H1 (cell line): ENCODE measurements around the gene USP49. TPM values are rescaled to one million over a fixed set of nuclear protein-coding genes. Genes with fewer than 3 reads are reported as not detected.

Experiments used
- CTCF ChIA-PET: fragments of 300-600 bp; sonication (Branson Sonifier 250); formaldehyde crosslinking; loops from one replicate; lab custom pipeline; 2021; ENCODE audit not compliant: partially characterized antibody; lab: Charles Lee
- POLR2A ChIA-PET: fragments of 300-600 bp; sonication (Branson Sonifier 250); formaldehyde crosslinking; loops from one replicate; lab custom pipeline; 2021; ENCODE audit warnings: inconsistent platforms; ENCODE audit not compliant: partially characterized antibody; lab: Charles Lee
- DNase-seq, 2 experiments: peaks; one replicate each; pipeline versions ENCODE4 v3.0.0 to v3.0.0-alpha.2; 2010 to 2022; ENCODE audit warnings: low spot score in 2 of 2, low read depth in 1 of 2, mixed read lengths in 1 of 2
- FAIRE-seq: peaks from 2 replicates; lab custom pipeline; 2011; peaks lifted over from hg19 to GRCh38; lab: Jason Lieb, UNC
- H2AFZ ChIP-seq: 2 replicates; pipeline ENCODE4 v1.8.1; 2012; ENCODE audit warnings: low read length, inconsistent platforms
- H2AK5ac ChIP-seq: 2 replicates; pipeline ENCODE4 v1.6.1; 2013; ENCODE audit warnings: low read depth, low read length
- H2BK120ac ChIP-seq: replicated peaks from 2 replicates; pipeline ENCODE3; 2013; ENCODE audit warnings: low read depth, low read length, inconsistent platforms
- H2BK12ac ChIP-seq: 2 replicates; pipeline ENCODE4 v1.6.1; 2013; ENCODE audit warnings: low read depth, low read length
- H2BK15ac ChIP-seq: 2 replicates; pipeline ENCODE4 v1.6.1; 2013; ENCODE audit warnings: low read length
- H2BK20ac ChIP-seq: 2 replicates; pipeline ENCODE4 v1.6.1; 2013; ENCODE audit warnings: low read length
- H2BK5ac ChIP-seq: 2 replicates; pipeline ENCODE4 v1.6.1; 2013; ENCODE audit warnings: low read depth, low read length
- H3K14ac ChIP-seq: 2 replicates; pipeline ENCODE4 v1.6.1; 2013; ENCODE audit warnings: inconsistent platforms; ENCODE audit not compliant: insufficient read length
- H3K18ac ChIP-seq: 2 replicates; pipeline ENCODE4 v1.6.1; 2013; ENCODE audit warnings: low read length; ENCODE audit errors: extremely low read depth
- H3K23ac ChIP-seq: 2 replicates; pipeline ENCODE4 v1.6.1; 2013; ENCODE audit warnings: inconsistent platforms; ENCODE audit not compliant: insufficient read length
- H3K23me2 ChIP-seq: 2 replicates; pipeline ENCODE4 v1.6.1; 2013; ENCODE audit warnings: low read depth, low read length
- H3K27ac ChIP-seq: 2 replicates; pipeline ENCODE4 v1.6.1; 2011; ENCODE audit warnings: low read depth, low read length, inconsistent platforms
- H3K27me3 ChIP-seq, 4 experiments: replicated peaks in 1 of 4; 1 replicate in 1 of 4; 2 replicates in 3 of 4; pipeline versions ENCODE4 v1.6.1 to v1.8.1; 2011 to 2013; ENCODE audit warnings: low read length in 3 of 4, mild to moderate bottlenecking in 3 of 4, inconsistent platforms in 2 of 4, mixed read lengths in 2 of 4, moderate library complexity in 1 of 4; ENCODE audit not compliant: control insufficient read depth in 3 of 4, insufficient read depth in 3 of 4; ENCODE audit errors: extremely low read depth in 1 of 4
- H3K36me3 ChIP-seq, 4 experiments: 2 replicates each; pipeline versions ENCODE4 v1.6.1 to v1.8.1; 2011 to 2013; ENCODE audit warnings: mild to moderate bottlenecking in 4 of 4, low read length in 3 of 4, moderate library complexity in 2 of 4, control low read depth in 1 of 4, inconsistent platforms in 1 of 4; ENCODE audit not compliant: insufficient read depth in 4 of 4, control insufficient read depth in 2 of 4
- H3K4ac ChIP-seq: replicated peaks from 2 replicates; pipeline ENCODE3; 2013; ENCODE audit warnings: low read length, low read depth, mixed read lengths, inconsistent platforms; ENCODE audit not compliant: insufficient read length
- H3K4me1 ChIP-seq, 4 experiments: replicated peaks in 1 of 4; 1 replicate in 1 of 4; 2 replicates in 3 of 4; pipeline versions ENCODE4 v1.6.1 to v1.8.1; 2011 to 2013; ENCODE audit warnings: low read length in 3 of 4, inconsistent platforms in 2 of 4, mixed read lengths in 1 of 4; ENCODE audit not compliant: insufficient read depth in 4 of 4, control insufficient read depth in 3 of 4
- H3K4me2 ChIP-seq, 2 experiments: 2 replicates each; pipeline versions ENCODE4 v1.6.1 to v1.8.1; 2011 to 2013; ENCODE audit warnings: low read depth in 2 of 2, low read length in 2 of 2, control low read depth in 1 of 2, inconsistent platforms in 1 of 2, mild to moderate bottlenecking in 1 of 2; ENCODE audit not compliant: insufficient read depth in 1 of 2
- H3K4me3 ChIP-seq, 4 experiments: fragments of 200-600, 300-600 bp in 1 of 4; sonication (generic), shearing (Covaris generic), sonication (Bioruptor Twin) in 1 of 4; 2 replicates each; pipeline versions ENCODE4 v1.5.1 to v1.8.1; 2011 to 2016; ENCODE audit warnings: low read length in 4 of 4, low read depth in 3 of 4, control low read depth in 2 of 4, inconsistent platforms in 2 of 4, mild to moderate bottlenecking in 2 of 4, mixed read lengths in 1 of 4, moderate library complexity in 1 of 4; ENCODE audit not compliant: insufficient read depth in 2 of 4; ENCODE audit errors: extremely low read depth in 1 of 4
- H3K56ac ChIP-seq: replicated peaks from 2 replicates; pipeline ENCODE3; 2013; ENCODE audit warnings: low read depth, mild to moderate bottlenecking, mixed read lengths, low read length, inconsistent platforms; ENCODE audit not compliant: insufficient read length
- H3K79me1 ChIP-seq: 2 replicates; pipeline ENCODE4 v1.6.1; 2013; ENCODE audit warnings: low read depth, low read length, control low read depth
- H3K79me2 ChIP-seq, 2 experiments: 2 replicates each; pipeline versions ENCODE4 v1.6.1 to v1.8.1; 2012 to 2013; ENCODE audit warnings: low read length in 2 of 2, mild to moderate bottlenecking in 2 of 2, inconsistent platforms in 1 of 2; ENCODE audit not compliant: insufficient read depth in 2 of 2, control insufficient read depth in 1 of 2
- H3K9ac ChIP-seq, 4 experiments: replicated peaks in 1 of 4; 1 replicate in 1 of 4; 2 replicates in 3 of 4; pipeline versions ENCODE4 v1.6.1 to v1.8.1; 2011 to 2013; ENCODE audit warnings: low read depth in 3 of 4, low read length in 3 of 4, control low read depth in 2 of 4, mild to moderate bottlenecking in 2 of 4, moderate library complexity in 2 of 4, inconsistent platforms in 1 of 4; ENCODE audit errors: extremely low read depth in 1 of 4
- H3K9me3 ChIP-seq, 2 experiments: 2 replicates each; pipeline versions ENCODE4 v1.6.1 to v1.8.1; 2012 to 2013; ENCODE audit warnings: mild to moderate bottlenecking in 2 of 2, moderate library complexity in 2 of 2, control low read depth in 1 of 2, inconsistent platforms in 1 of 2, low read depth in 1 of 2, low read length in 1 of 2, mixed read lengths in 1 of 2; ENCODE audit not compliant: insufficient read depth in 2 of 2
- H4K20me1 ChIP-seq, 2 experiments: replicated peaks in 1 of 2; 2 replicates each; pipeline versions ENCODE3 to v1.8.1; 2011 to 2013; ENCODE audit warnings: inconsistent platforms in 2 of 2, low read length in 2 of 2, mild to moderate bottlenecking in 1 of 2; ENCODE audit not compliant: insufficient read depth in 2 of 2, control insufficient read depth in 1 of 2
- H4K5ac ChIP-seq: 2 replicates; pipeline ENCODE4 v1.6.1; 2013; ENCODE audit warnings: low read length, low read depth, mixed read lengths, inconsistent platforms; ENCODE audit not compliant: insufficient read length
- H4K8ac ChIP-seq: 2 replicates; pipeline ENCODE4 v1.8.0; 2013; ENCODE audit warnings: mild to moderate bottlenecking, moderate library complexity, low read length, inconsistent platforms; ENCODE audit not compliant: insufficient read depth; ENCODE audit errors: extremely low read depth
- H4K91ac ChIP-seq: replicated peaks from 2 replicates; pipeline ENCODE3; 2013; ENCODE audit warnings: low read length, mixed read lengths, inconsistent platforms; ENCODE audit not compliant: insufficient read length
- BACH1 ChIP-seq: IDR thresholded peaks from 2 replicates; pipeline ENCODE4 v1.6.1; 2012; ENCODE audit warnings: low read length, improper control_type of control experiment
- CTBP2 ChIP-seq: IDR thresholded peaks from 2 replicates; pipeline ENCODE4 v1.7.0; 2011; ENCODE audit warnings: borderline replicate concordance, mild to moderate bottlenecking, moderate library complexity, mixed read lengths, low read length; ENCODE audit not compliant: insufficient read depth, insufficient read length
- CTCF ChIP-seq, 3 experiments: IDR thresholded peaks; 1 replicate in 2 of 3; 2 replicates in 1 of 3; pipeline versions ENCODE4 v1.5.1 to v1.6.1; 2011; ENCODE audit warnings: low read length in 3 of 3, mild to moderate bottlenecking in 3 of 3, inconsistent platforms in 2 of 3, low read depth in 1 of 3, moderate library complexity in 1 of 3; ENCODE audit not compliant: insufficient read depth in 1 of 3; ENCODE audit errors: control extremely low read depth in 1 of 3
- EP300 ChIP-seq, 2 experiments: IDR thresholded peaks; 1 replicate in 1 of 2; 2 replicates in 1 of 2; pipeline ENCODE4 v1.6.1; 2011 to 2012; ENCODE audit warnings: low read depth in 2 of 2, low read length in 2 of 2, mild to moderate bottlenecking in 2 of 2, borderline replicate concordance in 1 of 2, inconsistent platforms in 1 of 2, moderate library complexity in 1 of 2
- GTF2F1 ChIP-seq: IDR thresholded peaks from 2 replicates; pipeline ENCODE4 v1.6.1; 2012; ENCODE audit warnings: low read depth, low read length, improper control_type of control experiment, borderline replicate concordance
- HDAC6 ChIP-seq: IDR thresholded peaks from one replicate; pipeline ENCODE4 v1.7.1; 2012; ENCODE audit warnings: low read depth, mild to moderate bottlenecking, inconsistent platforms, low read length, moderate library complexity
- KDM1A ChIP-seq: fragments of 200-600, 300-600 bp; sonication (generic); IDR thresholded peaks from 2 replicates; pipeline ENCODE4 v1.7.1; 2016; ENCODE audit warnings: mild to moderate bottlenecking, low read length, borderline replicate concordance
- RAD21 ChIP-seq, 2 experiments: IDR thresholded peaks in 1 of 2; conservative IDR thresholded peaks in 1 of 2; 2 replicates each; pipeline ENCODE4 v1.6.1; 2011; ENCODE audit warnings: low read depth in 2 of 2, low read length in 2 of 2, improper control_type of control experiment in 1 of 2, inconsistent platforms in 1 of 2, mild to moderate bottlenecking in 1 of 2, moderate library complexity in 1 of 2
- RFX5 ChIP-seq: IDR thresholded peaks from 2 replicates; pipeline ENCODE4 v1.6.1; 2011; ENCODE audit warnings: low read depth, low read length, improper control_type of control experiment, borderline replicate concordance
- WGBS, 2 experiments: shearing (Covaris generic) in 1 of 2; methylation state at CpG; one replicate each; pipeline versions ENCODE4 v1.1.6 to v1.1.7; 2013 to 2015; ENCODE audit warnings: low lambda C conversion rate in 2 of 2, mixed read lengths in 2 of 2, inconsistent platforms in 1 of 2, low coverage in 1 of 2, missing lambda C conversion rate in 1 of 2; ENCODE audit not compliant: insufficient replicate concordance in 2 of 2, insufficient coverage in 1 of 2, insufficient read length in 1 of 2; ENCODE audit errors: extremely low coverage in 1 of 2, missing lambda C conversion rate in 1 of 2; 5-methylcytosine and 5-hydroxymethylcytosine counted together
- polyA plus RNA-seq, 7 experiments: library from polyadenylated mRNA; depleted of rRNA in 3 of 7; stranded (reverse) in 5 of 7; unstranded in 2 of 7; fragments of >200 nt in 5 of 7; fragments of 200-250 nt in 2 of 7; gene quantifications; 1 replicate in 5 of 7; 2 replicates in 1 of 7; 4 replicates in 1 of 7; pipeline versions ENCODE4 v1.2.1 to v1.2.3, GENCODE V29; 2011 to 2013; ENCODE audit warnings: missing spikeins in 2 of 7, mixed read lengths in 2 of 7
- total RNA-seq: library from RNA; stranded (reverse); fragmentation: NEBNext Ultra II Directional; extraction: Animal tissue kit (Norgen Biotek cat#: 25700); gene quantifications from 2 replicates; pipeline ENCODE4 v1.2.1, GENCODE V29; 2021

The USP49 gene
- total and polyA plus RNA-seq, 2 of the 8 experiments (the other 6 are each of a cell fraction or from before 2014, with no cell fraction given) = 6.9 to 24.4 TPM

GRCh38 chr6:41785254-41785653 is 109.9 kb downstream of the USP49 start:
- Histone ChIP-seq H4K5ac (no peak overlapping the region), H2BK15ac (0 out of 2 replicates have a peak overlapping the region, but pooled peaks have one; percentile 46), H3K79me2 (peaks cover 0 to 12% of the 10 kb centered on the region in 2 experiments; a peak in 3 of 4 replicates), H3K79me1 (peaks cover 2% of the 10 kb centered on the region; the same call in 1 of the 2 replicates), H3K4me3 (no peak overlapping the region), H3K56ac (no peak overlapping the region), H3K27ac (no peak overlapping the region), H3K23me2 (peaks cover 16% of the 10 kb centered on the region), H4K20me1 (peaks cover 0 to 9% of the 10 kb centered on the region in 2 experiments), H4K8ac (no peak overlapping the region), H3K9ac (no peak overlapping the region; a peak in 1 of 7 replicates), H2AK5ac (no peak overlapping the region)
- WGBS, 2 experiments = 80% methylated on average over 11 of the region's 11 CpGs; no CpG with 5 or more reads in 1 of the 2 experiments
- TF ChIP-seq EP300 (IDR thresholded peaks at IDR 0.05; ENCODE audit: borderline replicate concordance in 1 of 2, low read depth in 2 of 2, low read length in 2 of 2) (no peak), HDAC6 (no peak), CTBP2 (no peak), CTCF (IDR thresholded peaks at IDR 0.05; ENCODE audit: control extremely low read depth in 1 of 3, insufficient read depth in 1 of 3, low read depth in 1 of 3, low read length in 3 of 3) (no peak), GTF2F1 (no peak), KDM1A (no peak), RAD21 (IDR thresholded peaks at IDR 0.05 in 1 of 2, conservative IDR thresholded peaks at IDR 0.05 in 1 of 2; ENCODE audit: low read depth in 2 of 2, low read length in 2 of 2) (no peak), RFX5 (no peak), BACH1 (no peak)
- TF ChIP-seq, all 59 proteins: peak for 0
- no peak overlapping the region for H3K18ac ChIP-seq
- POLR2A ChIA-PET = interaction anchor here (1.0 to 4.2 kb wide), 6 partner anchors 9 to 265 kb away, joined by 3 to 31 read pairs (median 6); partner anchors contain the start of genes BYSL, MED20 and TAF8
- H3K36me3 ChIP-seq = peaks cover 6 to 14% (median 12%) of the 10 kb centered on the region in 4 experiments; a peak in 7 of 8 replicates
- H3K9me3 ChIP-seq = no peaks in the 10 kb centered on the region
- no peak overlapping the region for H2BK12ac ChIP-seq
- no peak overlapping the region for H2BK5ac ChIP-seq
- peaks cover 2 to 39% (median 25%) of the 10 kb centered on the region in 4 experiments for H3K27me3 ChIP-seq
- H3K4me1 ChIP-seq = peaks cover 2 to 7% (median 3%) of the 10 kb centered on the region in 4 experiments; a peak in 6 of 7 replicates
- H3K23ac ChIP-seq = no peak overlapping the region
- no peak overlapping the region for H4K91ac ChIP-seq
- H2BK120ac ChIP-seq = no peak overlapping the region
- H3K4ac ChIP-seq = no peak overlapping the region
- FAIRE-seq (no peak), DNase-seq (no peak)
- CTCF ChIA-PET = interaction anchor here (0.7 to 5.1 kb wide), 29 partner anchors 9 to 417 kb away, joined by 3 to 108 read pairs (median 4); partner anchors contain the start of genes BYSL, MED20 and TAF8
- no peak overlapping the region for H2AFZ ChIP-seq
- H2BK20ac ChIP-seq = no peak overlapping the region
- peak overlapping the region; percentile 76 to 99; a peak in 1 of 4 replicates for H3K4me2 ChIP-seq
- no peak overlapping the region for H3K14ac ChIP-seq
